RPMI8226 (cell line): ENCODE measurements around the gene GLA.

Experiments
- DNase-seq: peaks from one replicate; pipeline ENCODE4 v3.0.0-alpha.2; 2015

The GLA gene

GRCh38 chrX:101407748-101408531, at the start of gene GLA, which contains the start of gene HNRNPH2:
GLA (minus strand) TSS chrX:101407925; CDS start chrX:101407903, 22 bp downstream.
HNRNPH2 (plus strand) TSS chrX:101408222; CDS start chrX:101411989, 3,767 bp downstream.
- peak; percentile 95 for DNase-seq

- DNase-seq, result no peak
Observed at GRCh38 chrX:101452056-101452455, 44.3 kb upstream of the GLA start.

- DNase-seq, result no peak
Observed at GRCh38 chrX:101450961-101451360, 43.2 kb upstream of the GLA start.

- no peak for DNase-seq
Observed at GRCh38 chrX:101450085-101450484, 42.4 kb upstream of the GLA start.

GRCh38 chrX:101449279-101449678, 41.6 kb upstream of the GLA start:
- no peak for DNase-seq

GRCh38 chrX:101442085-101442484, 34.4 kb upstream of the GLA start:
- no peak for DNase-seq

GRCh38 chrX:101430457-101431078, 22.8 kb upstream of the GLA start:
- no peak for DNase-seq

GRCh38 chrX:101429934-101430333, 22.2 kb upstream of the GLA start:
- no peak for DNase-seq

- no peak for DNase-seq
Observed at GRCh38 chrX:101427954-101428353, 20.2 kb upstream of the GLA start.

GRCh38 chrX:101419489-101419888, 11.8 kb upstream of the GLA start:
- no peak for DNase-seq

GRCh38 chrX:101417981-101418841, 10.5 kb upstream of the GLA start:
- no peak for DNase-seq

- DNase-seq, result no peak
Observed at GRCh38 chrX:101417190-101417589, 9.5 kb upstream of the GLA start.

GRCh38 chrX:101416691-101417090, 9.0 kb upstream of the GLA start:
- no peak for DNase-seq

- peak; percentile 63 for DNase-seq
Observed at GRCh38 chrX:101415180-101416145, 7.7 kb upstream of the GLA start.

GRCh38 chrX:101411984-101412383, 4.3 kb upstream of the GLA start:
- DNase-seq, result no peak

GRCh38 chrX:101410461-101410860, 2.7 kb upstream of the GLA start:
- DNase-seq, result no peak

GRCh38 chrX:101409043-101409442, 1.3 kb upstream of the GLA start:
- DNase-seq, result no peak

GRCh38 chrX:101408532-101408841, 762 bp upstream of the GLA start:
- DNase-seq, result no peak

GRCh38 chrX:101407167-101407747, 468 bp downstream of the GLA start:
- DNase-seq, result peak; percentile 32

- DNase-seq, result no peak
Observed at GRCh38 chrX:101399825-101400224, 7.9 kb downstream of the GLA start.

GRCh38 chrX:101398694-101399093, 9.0 kb downstream of the GLA start:
- no peak for DNase-seq

GRCh38 chrX:101397779-101398178, 9.9 kb downstream of the GLA start:
- no peak for DNase-seq
